Neural progenitor cell (in vitro differentiated cells): ENCODE results near the gene MACROD1.

Experiments used
- EZH2 ChIP-seq: fragments of 200-600 bp; sonication (generic); IDR thresholded peaks from 2 replicates; pipeline ENCODE4 v1.6.1; 2017; ENCODE audit warnings: antibody characterized with exemption, mild to moderate bottlenecking, moderate library complexity
- TF ChIP-seq, protein P1 (sequence below): fragments of 200-600 bp; sonication (generic); IDR thresholded peaks from 2 replicates; pipeline ENCODE4 v1.5.1; 2017; ENCODE audit warnings: antibody characterized with exemption, mild to moderate bottlenecking

DNA sequence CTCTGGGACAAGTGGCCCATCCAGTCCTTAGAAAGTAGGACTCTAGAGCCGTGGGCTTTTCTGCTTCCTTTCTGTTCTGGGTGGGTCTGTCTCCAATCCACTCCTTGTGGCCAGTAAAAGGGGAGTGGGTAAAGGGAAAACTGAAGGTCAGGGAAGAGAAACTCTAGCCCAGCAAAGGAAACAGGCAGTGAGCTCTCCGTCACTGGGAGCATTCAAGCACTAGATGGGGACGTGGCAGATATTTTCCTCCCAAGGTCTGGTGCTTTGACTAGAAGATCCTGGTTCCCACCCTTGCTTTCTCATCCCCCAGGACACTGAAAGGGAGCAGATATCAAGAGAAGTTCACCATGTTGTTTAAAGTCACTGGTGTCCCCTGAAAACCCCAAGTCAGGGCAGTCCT, 42.2 kb downstream of the MACROD1 start:
- TF ChIP-seq, protein P1, sequence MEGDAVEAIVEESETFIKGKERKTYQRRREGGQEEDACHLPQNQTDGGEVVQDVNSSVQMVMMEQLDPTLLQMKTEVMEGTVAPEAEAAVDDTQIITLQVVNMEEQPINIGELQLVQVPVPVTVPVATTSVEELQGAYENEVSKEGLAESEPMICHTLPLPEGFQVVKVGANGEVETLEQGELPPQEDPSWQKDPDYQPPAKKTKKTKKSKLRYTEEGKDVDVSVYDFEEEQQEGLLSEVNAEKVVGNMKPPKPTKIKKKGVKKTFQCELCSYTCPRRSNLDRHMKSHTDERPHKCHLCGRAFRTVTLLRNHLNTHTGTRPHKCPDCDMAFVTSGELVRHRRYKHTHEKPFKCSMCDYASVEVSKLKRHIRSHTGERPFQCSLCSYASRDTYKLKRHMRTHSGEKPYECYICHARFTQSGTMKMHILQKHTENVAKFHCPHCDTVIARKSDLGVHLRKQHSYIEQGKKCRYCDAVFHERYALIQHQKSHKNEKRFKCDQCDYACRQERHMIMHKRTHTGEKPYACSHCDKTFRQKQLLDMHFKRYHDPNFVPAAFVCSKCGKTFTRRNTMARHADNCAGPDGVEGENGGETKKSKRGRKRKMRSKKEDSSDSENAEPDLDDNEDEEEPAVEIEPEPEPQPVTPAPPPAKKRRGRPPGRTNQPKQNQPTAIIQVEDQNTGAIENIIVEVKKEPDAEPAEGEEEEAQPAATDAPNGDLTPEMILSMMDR: no peak
- TF ChIP-seq EZH2: no peak
